Neuronal stem cell (in vitro differentiated cells): ENCODE measurements around the gene TAP1.

Experiments
- DNase-seq: peaks from one replicate; pipeline ENCODE4 v3.0.0-alpha.2; 2013; ENCODE audit warnings: low spot score
- H2AFZ ChIP-seq: one replicate; pipeline ENCODE4 v1.6.1; 2013; ENCODE audit warnings: mild to moderate bottlenecking, low read length, inconsistent platforms
- H2AK5ac ChIP-seq: 2 replicates; pipeline ENCODE4 v1.6.1; 2013; ENCODE audit warnings: low read depth, mild to moderate bottlenecking, inconsistent platforms, low read length, moderate library complexity, mixed read lengths
- H2BK120ac ChIP-seq: 2 replicates; pipeline ENCODE4 v1.6.1; 2013; ENCODE audit warnings: low read depth, mild to moderate bottlenecking, inconsistent platforms, low read length, moderate library complexity, mixed read lengths
- H2BK12ac ChIP-seq: one replicate; pipeline ENCODE4 v1.6.1; 2013; ENCODE audit warnings: low read length, inconsistent platforms
- H2BK15ac ChIP-seq: 2 replicates; pipeline ENCODE4 v1.6.1; 2013; ENCODE audit warnings: mild to moderate bottlenecking, low read length, inconsistent platforms, mixed read lengths
- H2BK5ac ChIP-seq: one replicate; pipeline ENCODE4 v1.6.1; 2013; ENCODE audit warnings: inconsistent platforms, mild to moderate bottlenecking, low read length, moderate library complexity
- H3K14ac ChIP-seq: one replicate; pipeline ENCODE4 v1.6.1; 2013; ENCODE audit warnings: low read length, inconsistent platforms
- H3K18ac ChIP-seq: 2 replicates; pipeline ENCODE4 v1.6.1; 2013; ENCODE audit warnings: low read length, inconsistent platforms
- H3K23ac ChIP-seq: 2 replicates; pipeline ENCODE4 v1.6.1; 2013; ENCODE audit warnings: low read depth, mild to moderate bottlenecking, mixed read lengths, low read length, inconsistent platforms; ENCODE audit not compliant: poor library complexity
- H3K27ac ChIP-seq: replicated peaks from 3 replicates; pipeline ENCODE4 v1.5.1; 2013; ENCODE audit warnings: low read length, inconsistent platforms
- H3K27me3 ChIP-seq, 3 experiments: 2 replicates each; pipeline ENCODE4 v1.6.1; 2013; ENCODE audit warnings: low read length in 3 of 3, mild to moderate bottlenecking in 2 of 3, inconsistent platforms in 1 of 3, low read depth in 1 of 3, mixed read lengths in 1 of 3, moderate library complexity in 1 of 3; ENCODE audit not compliant: control insufficient read depth in 3 of 3, insufficient read depth in 3 of 3
- H3K36me3 ChIP-seq, 2 donors: replicated peaks in 1 of 2; 2 replicates each; pipeline ENCODE4 v1.6.1; 2013; ENCODE audit warnings: low read length in 2 of 2; ENCODE audit not compliant: control insufficient read depth in 2 of 2, insufficient read depth in 2 of 2
- H3K4ac ChIP-seq: 2 replicates; pipeline ENCODE4 v1.6.1; 2013; ENCODE audit warnings: inconsistent platforms, mild to moderate bottlenecking, low read length, moderate library complexity
- H3K4me1 ChIP-seq, 2 donors: 1 replicate in 1 of 2; 2 replicates in 1 of 2; pipeline ENCODE4 v1.6.1; 2013; ENCODE audit warnings: low read length in 2 of 2, low read depth in 1 of 2; ENCODE audit not compliant: control insufficient read depth in 2 of 2, insufficient read depth in 1 of 2
- H3K4me2 ChIP-seq: one replicate; pipeline ENCODE4 v1.6.1; 2013; ENCODE audit warnings: mild to moderate bottlenecking, low read length, inconsistent platforms; ENCODE audit not compliant: insufficient read depth, poor library complexity, severe bottlenecking
- H3K4me3 ChIP-seq, 2 donors: 2 replicates each; pipeline ENCODE4 v1.5.1; 2013; ENCODE audit warnings: low read length in 2 of 2, mild to moderate bottlenecking in 2 of 2, inconsistent platforms in 1 of 2, moderate library complexity in 1 of 2
- H3K79me1 ChIP-seq: one replicate; pipeline ENCODE4 v1.6.1; 2013; ENCODE audit warnings: low read depth, mild to moderate bottlenecking, inconsistent platforms, low read length, moderate library complexity
- H3K9ac ChIP-seq: one replicate; pipeline ENCODE4 v1.6.1; 2013; ENCODE audit warnings: mild to moderate bottlenecking, low read depth, low read length, inconsistent platforms; ENCODE audit not compliant: poor library complexity
- H3K9me3 ChIP-seq, 2 donors: replicated peaks in 1 of 2; 2 replicates each; pipeline versions ENCODE3 to v1.6.1; 2013; ENCODE audit warnings: low read length in 2 of 2, mild to moderate bottlenecking in 2 of 2, inconsistent platforms in 1 of 2, low read depth in 1 of 2, mixed read lengths in 1 of 2, moderate library complexity in 1 of 2; ENCODE audit not compliant: control insufficient read depth in 2 of 2, insufficient read depth in 1 of 2
- H4K8ac ChIP-seq: one replicate; pipeline ENCODE4 v1.6.1; 2013; ENCODE audit warnings: low read depth, mild to moderate bottlenecking, inconsistent platforms, low read length, moderate library complexity
- H4K91ac ChIP-seq: one replicate; pipeline ENCODE4 v1.6.1; 2013; ENCODE audit warnings: low read length, low read depth, mild to moderate bottlenecking, inconsistent platforms; ENCODE audit not compliant: poor library complexity
- WGBS, 2 donors: extraction: QIAGEN DNeasy Blood & Tissue Kit; methylation state at CpG; one replicate each; pipeline ENCODE4 v1.1.7; 2013; ENCODE audit warnings: missing lambda C conversion rate in 2 of 2, mixed read lengths in 1 of 2; ENCODE audit not compliant: insufficient read length in 2 of 2, insufficient replicate concordance in 1 of 2; ENCODE audit errors: extremely low coverage in 2 of 2; 5-methylcytosine and 5-hydroxymethylcytosine counted together

The TAP1 gene

DNA sequence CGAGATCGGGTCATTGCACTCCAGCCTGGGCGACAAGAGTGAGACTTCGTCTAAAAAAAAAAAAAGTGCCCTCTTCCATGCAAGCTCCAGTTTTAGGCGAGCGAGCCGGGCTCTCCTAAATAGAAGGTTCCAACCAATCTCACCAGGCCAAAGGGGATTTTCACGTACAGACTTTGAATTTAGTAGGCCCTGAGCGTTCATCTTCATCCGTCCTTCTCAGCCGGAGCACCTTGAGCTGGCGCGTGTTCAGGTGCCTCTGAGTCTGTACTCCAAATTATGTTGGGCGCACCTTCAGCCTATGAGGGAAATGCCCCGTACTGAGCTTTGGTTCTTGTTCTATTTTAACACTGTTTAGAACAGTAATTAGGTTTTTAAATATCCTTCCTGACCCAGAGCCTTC lies 14.1 kb downstream of the TAP1 start:
- Histone ChIP-seq H3K18ac (no peak overlapping the region), H3K27ac (no peak overlapping the region), H3K9ac (no peak overlapping the region), H2BK15ac (no peak overlapping the region), H4K8ac (no peak overlapping the region), H3K36me3 (no peaks in the 10 kb centered on the region), H4K91ac (no peak overlapping the region), H2BK5ac (no peak overlapping the region), H2BK120ac (no peak overlapping the region), H2AFZ (no peak overlapping the region), H2BK12ac (no peak overlapping the region), H3K79me1 (no peaks in the 10 kb centered on the region), H3K27me3 (peaks cover 0 to 48% (median 21%) of the 10 kb centered on the region in 3 experiments), H3K23ac (no peak overlapping the region), H3K14ac (no peak overlapping the region), H3K4me3 (no peak overlapping the region), H3K4ac (no peak overlapping the region), H3K9me3 (peaks cover 0 to 5% of the 10 kb centered on the region in 2 donors), H3K4me1 (peaks cover 0 to 6% of the 10 kb centered on the region in 2 donors), H3K4me2 (no peak overlapping the region), H2AK5ac (no peak overlapping the region)
- no peak for DNase-seq
- WGBS, 2 donors, result no CpG with 5 or more reads among the region's 15 CpGs

DNA sequence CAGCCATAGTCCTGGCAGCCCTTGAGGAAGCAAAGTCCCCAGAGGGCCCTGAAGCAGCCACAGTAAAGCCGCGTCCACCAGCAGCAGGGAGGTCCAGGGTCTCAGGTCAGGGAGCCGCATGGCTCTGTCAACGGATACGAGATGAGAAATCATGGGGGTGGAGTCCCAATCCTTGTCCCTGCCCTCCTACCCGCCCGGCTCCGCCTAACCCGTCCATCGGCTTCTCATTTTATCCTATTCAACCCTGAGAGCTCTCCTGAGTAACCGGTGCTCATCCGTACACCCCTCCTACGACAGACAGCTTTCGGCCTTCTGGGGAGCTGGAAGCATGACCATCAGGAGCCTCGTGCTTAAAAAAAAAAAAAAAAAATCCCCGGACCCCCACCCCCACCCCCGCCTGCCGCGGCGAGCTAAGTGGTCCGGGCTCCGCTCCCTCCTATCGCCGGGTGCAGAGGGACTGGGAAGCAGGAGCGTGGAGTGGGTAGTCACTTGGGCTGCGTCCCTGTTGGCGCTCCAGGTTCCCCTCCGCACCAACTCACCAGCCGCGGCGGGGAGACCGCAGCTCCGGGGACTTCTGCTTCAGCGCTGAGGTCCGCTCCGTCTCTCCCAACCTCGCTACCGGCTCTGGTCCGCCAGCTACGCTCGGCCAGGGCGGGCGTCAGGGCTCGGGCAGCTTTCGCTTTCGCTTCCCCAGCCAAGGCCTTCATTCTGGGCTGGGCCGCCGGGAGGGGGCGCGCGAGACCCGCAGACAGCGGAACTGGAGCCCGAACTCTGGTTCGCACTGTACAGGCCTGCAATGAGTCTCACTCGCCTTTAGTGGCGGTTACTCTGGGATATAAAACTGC lies 15.2 kb downstream of the TAP1 start, which contains the start of gene TAP2:
Gene TAP2, minus strand, starts transcription at position 626 of the 845 bp plus-strand sequence. Its CDS starts 506 bp downstream, at position 120.
- peaks cover 0 to 6% of the 10 kb centered on the region in 2 donors for H3K4me1 ChIP-seq
- peak within 1 kb of the TSS; percentile 68 for H2BK5ac ChIP-seq
- H3K18ac ChIP-seq, result peak within 1 kb of the TSS; percentile 96
- peaks cover 0 to 38% (median 11%) of the 10 kb centered on the region in 3 experiments for H3K27me3 ChIP-seq
- peak within 1 kb of the TSS; percentile 93 for H2BK15ac ChIP-seq
- H3K36me3 ChIP-seq, result no peaks in the 10 kb centered on the region
- peak within 1 kb of the TSS; percentile 84 to 94 for H3K4me3 ChIP-seq
- peak within 1 kb of the TSS; percentile 76 for H3K4me2 ChIP-seq
- H3K9ac ChIP-seq, result peak within 1 kb of the TSS; percentile 85
- no peak within 1 kb of the TSS for H2AK5ac ChIP-seq
- peaks cover 0 to 5% of the 10 kb centered on the region in 2 donors for H3K9me3 ChIP-seq
- no peak within 1 kb of the TSS for H4K91ac ChIP-seq
- H4K8ac ChIP-seq, result no peak within 1 kb of the TSS
- peak within 1 kb of the TSS; percentile 100 for H2AFZ ChIP-seq
- DNase-seq, result peak; percentile 87
- no CpG with 5 or more reads among the region's 57 CpGs for WGBS, 2 donors
- H3K23ac ChIP-seq, result peak within 1 kb of the TSS; percentile 82
- peak within 1 kb of the TSS; percentile 69 for H2BK120ac ChIP-seq
- H3K27ac ChIP-seq, result peak within 1 kb of the TSS; percentile 66
- H3K79me1 ChIP-seq, result no peaks in the 10 kb centered on the region
- H3K4ac ChIP-seq, result no peak within 1 kb of the TSS
- H2BK12ac ChIP-seq, result peak within 1 kb of the TSS; percentile 24
- H3K14ac ChIP-seq, result no peak within 1 kb of the TSS

DNA sequence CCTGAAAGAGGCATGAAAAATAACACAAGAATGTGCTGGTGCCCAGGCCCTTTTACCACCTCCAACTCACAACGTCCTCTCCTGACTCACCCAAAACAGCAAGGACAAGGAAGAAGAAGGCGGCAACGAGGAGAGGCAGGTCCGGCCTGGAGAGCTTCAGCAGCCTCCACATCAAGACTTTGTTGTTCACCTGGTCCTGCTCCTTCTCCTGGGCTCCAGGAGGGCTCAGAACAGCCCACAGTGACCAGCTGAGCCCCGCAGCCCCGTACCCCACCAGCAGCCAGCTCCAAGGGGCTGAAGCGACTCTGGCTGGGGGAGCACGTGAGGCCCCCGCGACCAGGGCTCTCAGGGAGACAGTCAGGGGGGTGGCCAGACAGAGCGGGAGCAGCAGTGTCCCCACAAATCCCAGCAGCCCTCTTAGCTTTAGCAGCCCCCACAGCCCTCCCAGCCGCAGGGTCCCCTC lies 15.8 kb downstream of the TAP1 start:
- Histone ChIP-seq H2AFZ (peak overlapping the region; percentile 100), H2BK15ac (peak overlapping the region; percentile 40), H3K9me3 (peaks cover 0 to 3% of the 10 kb centered on the region in 2 donors), H4K8ac (no peak overlapping the region), H3K9ac (peak overlapping the region; percentile 6), H3K4ac (no peak overlapping the region), H3K4me2 (peak overlapping the region; percentile 76), H3K4me1 (peaks cover 0 to 6% of the 10 kb centered on the region in 2 donors), H2BK120ac (no peak overlapping the region), H4K91ac (no peak overlapping the region), H2BK12ac (peak overlapping the region; percentile 24), H3K36me3 (no peaks in the 10 kb centered on the region), H3K18ac (peak overlapping the region; percentile 76), H3K27ac (no peak overlapping the region), H3K79me1 (no peaks in the 10 kb centered on the region), H2AK5ac (no peak overlapping the region), H3K14ac (no peak overlapping the region), H2BK5ac (peak overlapping the region; percentile 68), H3K4me3 (peak overlapping the region; percentile 84 to 94), H3K23ac (peak overlapping the region; percentile 45), H3K27me3 (peaks cover 0 to 31% (median 5%) of the 10 kb centered on the region in 3 experiments)
- no CpG with 5 or more reads among the region's 12 CpGs for WGBS, 2 donors
- DNase-seq, result no peak

GRCh38 chr6:32836873-32837272 lies 16.6 kb downstream of the TAP1 start:
- no peak for DNase-seq
- no peak overlapping the region for H2BK15ac ChIP-seq
- peaks cover 0 to 23% (median 0%) of the 10 kb centered on the region in 3 experiments for H3K27me3 ChIP-seq
- H3K18ac ChIP-seq, result no peak overlapping the region
- no peak overlapping the region for H2BK120ac ChIP-seq
- no peak overlapping the region for H4K91ac ChIP-seq
- H3K79me1 ChIP-seq, result no peaks in the 10 kb centered on the region
- no peak overlapping the region for H2BK5ac ChIP-seq
- peaks cover 0 to 7% of the 10 kb centered on the region in 2 donors for H3K4me1 ChIP-seq
- no peak overlapping the region for H3K27ac ChIP-seq
- H3K4me2 ChIP-seq, result no peak overlapping the region
- H4K8ac ChIP-seq, result no peak overlapping the region
- H3K36me3 ChIP-seq, result no peaks in the 10 kb centered on the region
- H3K4ac ChIP-seq, result no peak overlapping the region
- H3K9me3 ChIP-seq, result peaks cover 0 to 3% of the 10 kb centered on the region in 2 donors
- no peak overlapping the region for H3K14ac ChIP-seq
- H2AK5ac ChIP-seq, result no peak overlapping the region
- no peak overlapping the region for H3K23ac ChIP-seq
- no peak overlapping the region for H3K9ac ChIP-seq
- H3K4me3 ChIP-seq, result no peak overlapping the region
- no CpG with 5 or more reads among the region's 2 CpGs for WGBS, 2 donors
- no peak overlapping the region for H2AFZ ChIP-seq
- H2BK12ac ChIP-seq, result no peak overlapping the region
